HG02678 (cell line): ENCODE measurements around the gene CYP19A1.
A peak's percentile ranks its signal among the peaks of the same experiment; 100 is the strongest.

Experiments used
- ATAC-seq: cut with Tn5 transposase; IDR thresholded peaks from one replicate; pipeline ENCODE4 v1.9.1; 2021; ENCODE audit warnings: mild to moderate bottlenecking, moderate library complexity; ENCODE audit not compliant: unreplicated experiment

CYP19A1 gene

DNA sequence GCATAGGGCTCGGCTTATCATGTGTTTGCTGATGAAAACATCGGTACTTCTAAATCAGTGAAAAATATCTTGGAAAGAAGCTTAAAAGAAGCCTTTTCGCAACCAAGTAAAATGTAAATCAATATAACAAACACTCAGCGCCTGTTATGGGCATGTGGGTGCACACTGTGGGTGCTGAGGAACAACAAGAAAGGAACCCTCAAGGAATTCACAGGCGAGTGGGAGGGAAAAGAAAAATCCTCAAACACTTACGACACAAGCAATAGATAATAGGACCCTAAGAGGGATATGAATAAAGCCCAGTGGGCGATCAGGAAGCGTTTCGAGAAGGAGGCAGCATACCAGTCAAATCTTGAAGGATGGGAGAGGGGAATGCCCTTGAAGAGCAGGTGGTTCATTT, 25.0 kb upstream of the CYP19A1 start:
- ATAC-seq: no peak

DNA sequence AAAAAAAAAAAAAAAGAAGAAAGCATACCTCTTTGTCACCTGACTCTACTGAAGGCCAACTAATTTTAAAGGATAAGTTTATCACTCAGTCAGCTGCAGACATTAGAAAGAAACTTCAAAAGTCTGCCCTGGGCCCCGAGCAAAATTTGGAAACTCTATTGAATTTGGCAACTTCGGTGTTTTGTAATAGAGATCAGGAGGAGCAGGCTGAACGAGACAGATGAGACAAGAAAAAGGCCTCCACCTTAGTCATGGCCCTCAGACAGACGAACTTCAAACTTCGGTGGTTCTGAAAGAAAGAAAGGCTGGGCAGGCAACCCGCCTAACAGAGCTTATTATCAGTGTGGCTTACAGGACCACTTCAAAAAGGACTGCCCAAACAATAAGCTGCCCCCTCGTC, 21.6 kb upstream of the CYP19A1 start:
- no peak for ATAC-seq

DNA sequence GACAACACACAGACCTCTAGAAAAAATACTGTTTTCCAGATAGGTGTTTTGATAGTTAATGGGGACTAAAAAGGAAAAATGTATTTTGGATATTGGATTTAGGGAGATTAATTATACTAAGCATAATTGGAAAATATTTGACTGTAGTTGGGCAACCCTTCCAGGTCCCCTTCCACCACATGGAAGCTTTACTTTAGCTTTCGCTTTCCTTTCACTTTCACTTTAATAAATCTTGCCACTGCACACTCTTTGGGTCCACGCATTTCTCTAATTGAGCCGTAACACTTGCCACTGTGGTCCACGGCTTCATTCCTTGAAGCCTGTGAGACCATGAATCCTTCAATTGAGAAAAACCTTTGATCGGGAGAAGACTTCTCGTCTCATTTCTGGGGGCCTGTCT, 18.6 kb upstream of the CYP19A1 start:
- ATAC-seq: no peak

DNA sequence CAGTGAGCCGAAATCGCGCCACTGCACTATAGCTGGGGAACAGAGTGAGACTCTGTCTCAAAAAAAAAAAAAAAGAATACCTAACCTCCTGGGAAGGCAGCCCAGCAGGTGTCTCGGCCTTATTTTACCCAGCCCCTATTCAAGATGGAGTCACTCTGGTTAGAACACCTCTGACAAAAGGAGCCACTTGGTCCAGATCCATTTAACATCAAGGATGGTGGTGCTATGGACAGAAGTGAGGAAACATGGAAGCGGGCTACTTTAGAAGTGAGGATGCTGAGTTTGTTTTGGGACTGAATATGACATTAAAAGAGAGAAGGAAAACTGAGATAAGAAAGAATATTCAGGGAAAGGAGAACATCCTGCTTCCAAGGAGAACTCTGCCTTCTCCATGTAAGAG, 17.8 kb upstream of the CYP19A1 start:
- ATAC-seq: no peak

DNA sequence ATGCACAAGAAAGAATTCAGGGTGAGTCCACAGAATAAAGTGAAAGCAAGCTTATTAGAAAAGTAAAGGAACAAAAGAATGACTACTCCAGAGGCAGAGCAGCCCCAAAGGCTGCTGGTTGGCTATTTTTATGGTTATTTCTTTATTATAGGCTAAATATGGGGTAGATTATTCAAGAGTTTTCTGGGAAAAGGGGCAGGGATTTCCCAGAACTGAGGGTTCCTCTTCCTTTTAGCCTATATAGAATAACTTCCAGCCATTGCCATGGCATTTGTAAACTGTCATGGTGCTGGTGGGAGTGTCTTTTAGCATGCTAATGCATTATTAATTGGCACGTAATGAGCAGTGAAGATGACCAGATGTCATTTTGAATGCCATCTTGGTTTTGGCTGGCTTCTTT, 16.7 kb upstream of the CYP19A1 start:
- ATAC-seq: no peak

DNA sequence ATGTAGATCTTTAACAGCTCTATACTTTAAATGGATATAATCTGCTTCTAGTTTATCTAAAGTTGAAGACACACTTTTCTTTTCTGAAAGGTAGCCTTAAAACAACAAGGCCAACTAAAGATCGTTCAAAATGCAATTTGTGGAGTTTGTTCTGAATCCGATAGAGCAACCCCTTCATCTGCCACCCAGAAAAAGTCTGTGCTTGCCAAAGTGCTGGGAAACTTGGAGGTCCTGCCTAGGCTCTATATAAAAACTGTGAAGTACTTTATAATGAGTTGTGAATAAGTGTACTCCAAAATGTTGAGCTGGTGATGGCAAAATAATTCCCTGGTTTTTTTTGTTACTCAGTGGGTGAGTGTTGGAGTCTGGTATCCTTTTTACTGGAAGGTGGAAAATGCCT, 15.6 kb upstream of the CYP19A1 start:
- ATAC-seq: no peak

DNA sequence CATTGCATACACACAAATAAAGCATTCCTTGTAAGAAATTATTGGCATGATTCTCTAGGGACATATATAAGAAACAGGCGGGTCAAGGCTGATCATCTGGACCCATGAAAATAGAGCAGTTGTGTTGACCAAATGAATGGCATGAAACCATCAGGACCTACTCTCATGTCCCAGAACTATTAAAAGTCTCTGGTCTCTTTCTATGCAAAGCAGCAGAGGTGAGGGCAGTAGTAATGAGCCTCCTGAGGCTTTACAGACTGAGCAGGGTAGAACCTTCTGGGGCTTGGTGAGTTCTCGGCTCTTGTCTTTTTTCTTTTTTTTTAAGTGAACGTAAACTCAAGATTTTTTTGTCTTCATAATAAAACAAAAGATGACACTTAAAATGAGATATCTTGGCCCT, 12.3 kb upstream of the CYP19A1 start:
- no peak for ATAC-seq

DNA sequence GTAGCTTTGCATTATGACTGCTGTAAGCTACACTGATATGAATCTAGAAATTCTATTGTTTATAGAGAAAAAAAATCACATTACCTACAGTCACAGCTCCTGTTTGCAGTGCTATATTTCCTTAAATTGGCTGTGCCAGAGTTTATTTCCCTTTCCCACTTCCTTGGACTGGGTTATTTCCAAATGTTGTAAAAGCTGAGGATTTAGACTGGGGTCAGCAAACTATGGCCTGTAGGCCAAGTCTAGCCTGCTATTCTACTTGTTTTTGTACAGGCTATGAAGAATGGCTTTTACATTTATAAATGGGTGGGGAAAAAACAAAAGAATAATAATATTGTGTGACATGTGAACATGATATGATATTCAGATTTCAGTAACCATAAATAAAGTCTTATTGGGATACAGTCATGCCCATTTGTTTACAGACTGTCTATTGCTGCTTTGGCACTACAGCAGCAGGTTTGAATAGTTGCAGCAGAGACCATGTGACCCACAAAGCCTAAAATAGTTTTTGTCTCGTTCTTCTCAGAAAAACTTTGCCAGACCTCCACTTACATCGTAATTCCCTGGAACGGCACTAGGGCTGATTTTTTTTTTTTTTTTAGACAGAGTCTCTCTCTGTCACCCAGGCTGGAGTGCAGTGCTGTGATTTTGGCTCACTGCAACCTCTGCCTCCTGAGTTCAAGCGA, 10.9 kb upstream of the CYP19A1 start:
- no peak for ATAC-seq

DNA sequence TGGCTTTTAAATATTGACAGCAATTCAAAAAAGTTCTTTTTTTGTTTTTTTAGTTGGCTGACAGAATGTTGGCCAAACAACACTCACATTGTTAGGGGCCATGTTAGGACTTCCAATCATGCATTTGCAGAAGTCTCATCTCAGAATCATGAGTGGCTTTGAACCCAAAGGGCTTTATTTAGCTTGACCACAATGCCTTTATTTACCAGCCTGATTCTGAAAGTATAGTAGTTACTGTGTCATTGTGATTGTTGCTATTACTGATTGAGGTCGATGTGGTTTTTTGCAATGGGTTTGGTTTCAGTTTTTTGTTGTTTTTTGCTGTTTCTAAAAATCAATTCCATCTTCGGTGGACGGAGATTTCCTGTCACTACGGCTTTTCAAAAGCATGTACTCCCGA, 10.3 kb upstream of the CYP19A1 start:
- ATAC-seq: peak; percentile 99

DNA sequence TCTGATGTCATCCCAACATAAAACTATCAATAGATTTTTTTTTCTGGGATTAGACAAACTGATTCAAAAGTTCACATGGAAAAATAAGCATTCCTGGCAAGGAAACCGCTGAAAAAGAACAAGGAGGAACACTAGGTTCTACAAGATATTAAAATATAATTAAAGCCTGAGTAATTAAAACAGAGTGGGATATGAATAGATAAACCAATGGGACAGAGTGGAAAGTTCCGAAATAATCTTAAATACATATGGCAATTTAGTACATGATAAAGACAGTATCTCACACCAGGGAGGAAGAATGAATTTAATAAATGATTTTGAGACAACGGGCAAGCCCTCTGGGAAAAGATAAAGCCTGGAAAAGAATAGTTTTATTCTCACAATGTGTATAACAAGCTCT, 7.7 kb upstream of the CYP19A1 start:
- ATAC-seq: no peak

DNA sequence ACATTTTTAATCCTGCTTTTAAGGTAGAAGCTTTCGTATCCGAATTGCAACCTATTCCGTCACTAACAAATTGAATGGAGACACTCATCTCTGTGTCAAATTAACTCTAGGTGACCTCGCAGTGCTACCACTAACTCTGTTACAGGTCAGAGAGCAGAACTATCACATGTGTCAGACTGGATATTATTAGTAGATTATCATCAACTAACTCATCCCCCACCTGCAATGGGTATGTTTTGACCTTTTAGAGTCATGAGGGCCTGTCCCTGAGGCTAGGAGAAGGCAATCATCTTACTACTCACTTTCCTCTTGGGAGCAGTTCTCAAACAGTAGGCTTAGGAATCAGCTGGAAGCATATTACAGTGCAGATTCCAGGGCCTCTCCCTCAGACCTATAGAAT, 5.1 kb upstream of the CYP19A1 start:
- no peak for ATAC-seq

DNA sequence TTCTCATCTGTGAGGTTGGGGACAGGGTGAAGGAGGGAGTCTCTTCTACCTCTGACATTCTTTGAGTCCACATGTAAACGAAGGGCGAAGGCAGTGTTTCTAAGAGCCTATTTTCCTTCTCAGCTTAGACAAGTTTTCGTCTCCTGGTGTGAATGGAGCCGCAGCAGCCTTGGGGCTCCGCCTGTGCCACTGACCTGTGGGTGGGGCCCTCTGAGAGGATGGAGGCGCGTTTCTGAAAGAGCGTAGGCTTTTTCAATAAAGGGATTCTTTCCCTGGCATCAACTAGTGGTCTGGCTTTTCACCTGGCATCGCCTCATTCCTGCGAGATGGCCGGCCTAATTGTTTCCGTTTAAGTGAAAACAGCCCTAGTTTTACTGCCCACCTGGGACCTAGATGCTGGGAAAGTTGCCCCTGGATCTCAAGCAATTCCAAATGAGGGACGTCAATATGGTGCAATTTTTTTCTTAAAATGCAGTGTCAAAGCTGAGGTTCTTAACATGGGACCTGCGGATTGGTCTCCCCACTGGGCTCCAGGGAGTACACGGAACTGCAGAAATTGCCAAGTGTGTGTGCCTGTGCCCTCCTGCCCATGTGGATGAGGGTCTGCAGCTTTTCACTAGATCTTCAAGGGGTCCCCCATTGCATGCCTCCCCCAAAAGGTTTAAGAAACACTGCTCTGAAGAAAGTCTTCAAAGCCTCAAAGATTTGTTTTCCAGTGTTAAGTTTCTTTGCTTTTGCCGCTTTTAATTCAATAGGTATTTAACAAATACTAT, 4.0 kb upstream of the CYP19A1 start:
- ATAC-seq: no peak

DNA sequence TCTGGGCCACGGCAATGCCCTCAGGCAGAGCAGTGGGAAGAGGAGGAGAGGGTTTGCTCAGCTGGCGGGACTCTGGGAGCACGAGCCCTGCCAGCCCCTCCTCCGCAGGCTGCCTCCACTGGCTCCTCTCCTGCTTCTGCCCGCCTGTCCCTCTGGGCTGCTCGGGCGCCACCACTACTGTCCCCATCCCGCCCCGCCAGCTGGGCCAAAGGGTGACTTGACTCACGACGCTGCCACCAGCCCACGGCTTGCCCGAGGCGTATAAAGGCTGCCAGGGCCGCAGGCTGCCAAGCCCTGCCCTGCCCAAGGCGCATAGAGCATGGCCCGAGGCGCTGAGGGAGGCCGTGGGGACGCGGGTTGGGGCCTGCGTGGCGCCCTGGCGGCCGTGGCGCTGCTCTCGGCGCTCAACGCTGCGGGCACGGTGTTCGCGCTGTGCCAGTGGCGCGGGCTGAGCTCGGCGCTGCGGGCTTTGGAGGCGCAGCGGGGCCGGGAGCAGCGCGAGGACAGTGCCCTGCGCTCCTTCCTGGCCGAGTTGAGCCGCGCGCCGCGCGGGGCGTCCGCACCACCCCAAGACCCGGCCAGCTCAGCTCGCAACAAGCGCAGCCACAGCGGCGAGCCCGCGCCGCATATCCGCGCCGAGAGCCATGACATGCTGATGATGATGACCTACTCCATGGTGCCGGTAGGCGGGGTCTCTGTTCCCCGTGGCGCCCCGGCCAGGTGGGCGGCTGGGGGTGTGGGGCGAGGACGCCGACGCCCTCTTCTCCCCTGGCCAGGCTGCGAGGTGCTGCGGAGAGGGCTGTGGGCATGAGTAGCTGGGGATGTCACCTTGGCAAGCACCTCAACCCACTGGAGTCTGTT, 3.2 kb upstream of the CYP19A1 start, which contains the start of gene GLDN:
GLDN (plus strand) TSS at position 290 of the 861 bp plus-strand sequence; CDS start at position 320, 30 bp downstream.
- no peak for ATAC-seq

DNA sequence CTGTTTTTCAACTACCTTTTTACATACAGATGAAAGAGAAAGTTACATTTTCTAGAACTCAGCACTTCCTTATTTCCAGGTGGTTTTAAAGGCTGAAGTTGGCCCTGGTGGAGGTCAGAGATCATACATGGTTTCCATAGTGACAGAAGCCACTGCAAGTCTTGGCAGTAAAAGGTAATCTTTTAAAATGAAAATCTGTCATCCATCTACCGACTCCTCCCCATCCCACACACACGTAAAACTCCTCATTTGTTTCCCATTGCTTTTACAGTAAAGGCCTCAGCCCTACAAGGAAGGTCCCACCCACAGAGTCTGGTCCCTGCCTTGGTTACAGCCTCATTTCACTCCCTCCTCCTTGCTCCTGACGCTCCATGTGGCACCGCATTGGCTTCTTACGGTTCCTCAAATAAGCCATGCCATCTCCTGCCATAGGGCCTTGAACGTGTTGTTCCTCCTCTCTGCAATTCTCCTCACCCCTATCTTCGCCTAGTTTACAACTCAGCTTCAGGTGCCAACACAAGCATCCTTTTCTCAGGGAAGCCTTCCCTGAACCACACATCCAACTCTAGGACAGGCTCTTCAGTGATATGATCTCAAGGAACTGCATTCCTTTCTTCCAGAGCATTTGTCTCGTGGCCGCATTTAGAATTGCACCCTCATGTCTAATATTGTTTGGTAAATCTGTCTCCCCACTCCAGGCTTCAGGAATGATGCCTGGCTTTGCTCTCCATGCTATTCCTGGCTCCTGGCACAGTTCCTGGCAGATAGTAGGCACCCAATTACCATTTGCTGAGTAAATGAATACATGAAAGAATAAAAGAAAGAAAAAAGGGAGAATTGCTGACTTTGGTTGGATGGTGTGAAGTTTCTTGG, 2.6 kb downstream of the CYP19A1 start:
- peak; percentile 82 for ATAC-seq

DNA sequence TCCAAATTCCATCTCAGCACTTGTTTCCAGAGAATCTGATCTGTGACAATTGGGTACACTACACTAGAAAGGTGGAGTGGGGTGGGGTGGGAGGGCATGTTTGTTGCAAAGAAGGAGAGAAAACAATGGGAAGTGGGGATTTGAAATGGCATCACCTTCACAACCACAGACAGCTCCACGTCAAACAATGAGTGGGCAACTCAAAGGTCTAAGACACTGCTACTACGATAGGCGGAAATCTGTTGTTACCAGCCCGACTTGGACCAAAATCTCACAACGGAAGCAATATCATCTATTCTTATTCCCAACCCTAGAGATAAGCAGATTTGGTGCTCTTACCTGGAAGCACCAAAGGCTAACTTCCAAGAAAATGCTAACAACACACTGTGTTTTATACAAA, 3.3 kb downstream of the CYP19A1 start:
- peak; percentile 8 for ATAC-seq

DNA sequence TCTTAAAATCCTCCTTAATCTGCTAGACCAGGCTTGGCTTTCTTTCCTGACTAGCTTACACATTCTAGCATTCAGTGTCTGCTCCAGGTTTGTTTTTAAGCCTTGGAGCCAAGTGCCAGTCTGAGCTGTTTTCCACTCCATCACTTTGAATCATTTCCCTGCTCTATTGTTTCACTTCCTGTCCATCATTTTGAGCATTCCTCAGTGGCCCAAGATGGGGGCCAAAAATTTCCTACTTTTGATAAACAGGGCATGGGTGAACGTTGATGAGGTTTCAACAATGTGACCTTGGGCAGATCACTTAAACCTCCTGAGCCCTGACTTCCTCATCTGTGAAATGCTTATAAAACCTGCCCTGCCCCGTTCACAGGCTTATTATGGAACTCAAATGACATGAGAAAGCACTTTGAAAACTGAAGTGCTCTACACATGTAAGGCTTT, 4.4 kb downstream of the CYP19A1 start:
- ATAC-seq: no peak

DNA sequence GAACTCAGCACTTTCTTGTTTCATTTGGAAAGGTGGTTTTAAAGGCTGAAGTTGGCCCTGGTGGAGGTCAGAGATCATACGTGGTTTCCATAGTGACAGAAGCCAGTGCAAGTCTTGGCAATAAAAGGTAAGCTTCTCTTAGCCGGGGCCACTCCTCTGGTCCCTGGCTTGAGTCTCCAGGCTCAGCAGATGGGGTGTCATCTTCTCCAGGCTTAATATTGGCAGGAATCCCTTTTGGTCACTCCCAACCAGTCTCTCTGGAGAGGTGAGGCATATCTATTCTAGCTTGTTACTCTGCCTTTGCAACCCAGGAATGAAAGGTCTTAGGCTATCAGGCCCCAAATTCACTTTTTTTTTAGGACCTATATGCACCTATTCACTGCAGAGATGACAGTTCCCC, 4.8 kb downstream of the CYP19A1 start:
- no peak for ATAC-seq

DNA sequence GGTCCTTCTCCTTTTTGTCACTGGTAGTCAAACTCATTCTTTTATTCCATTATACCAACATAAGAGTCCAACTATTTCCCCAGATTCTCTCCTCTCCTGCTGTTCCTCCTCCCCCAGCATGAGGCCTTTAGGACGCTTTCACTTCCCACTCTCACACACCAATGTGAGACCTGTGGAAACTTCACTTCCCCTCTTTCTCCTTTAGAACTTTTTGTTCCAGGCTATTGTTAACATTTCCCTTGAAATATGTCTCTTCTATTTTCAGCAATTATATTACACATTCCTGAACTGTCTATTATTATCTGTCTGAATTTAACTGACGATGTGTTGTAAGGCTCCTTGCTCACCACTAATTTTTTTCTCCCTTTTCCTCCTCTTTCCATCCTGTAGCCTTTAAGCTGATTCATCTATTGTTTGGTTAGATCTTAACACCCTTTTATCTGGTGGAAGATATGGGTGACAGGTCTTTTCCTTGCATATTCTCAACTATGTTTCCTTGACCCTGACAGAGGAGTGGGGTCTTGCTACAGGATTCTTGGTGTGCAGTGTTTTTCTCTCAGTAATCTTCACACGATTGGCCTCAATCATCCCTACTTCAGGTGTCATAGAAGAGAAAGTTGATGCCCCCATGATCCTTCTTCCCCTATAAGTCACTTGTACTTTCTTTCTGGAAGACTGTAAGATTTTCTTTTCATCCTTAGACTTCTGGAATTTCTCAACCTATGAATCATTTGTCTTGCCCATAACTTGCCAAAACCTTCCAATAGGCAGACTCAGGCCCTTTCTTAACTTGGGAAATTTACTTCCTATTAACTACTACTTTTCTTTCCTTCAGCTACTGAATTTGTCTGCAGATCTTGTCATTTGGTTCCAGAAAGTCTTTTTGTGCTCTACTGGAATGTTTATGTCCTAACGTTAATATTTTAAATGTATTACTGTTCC, 5.9 kb downstream of the CYP19A1 start:
- ATAC-seq: no peak

DNA sequence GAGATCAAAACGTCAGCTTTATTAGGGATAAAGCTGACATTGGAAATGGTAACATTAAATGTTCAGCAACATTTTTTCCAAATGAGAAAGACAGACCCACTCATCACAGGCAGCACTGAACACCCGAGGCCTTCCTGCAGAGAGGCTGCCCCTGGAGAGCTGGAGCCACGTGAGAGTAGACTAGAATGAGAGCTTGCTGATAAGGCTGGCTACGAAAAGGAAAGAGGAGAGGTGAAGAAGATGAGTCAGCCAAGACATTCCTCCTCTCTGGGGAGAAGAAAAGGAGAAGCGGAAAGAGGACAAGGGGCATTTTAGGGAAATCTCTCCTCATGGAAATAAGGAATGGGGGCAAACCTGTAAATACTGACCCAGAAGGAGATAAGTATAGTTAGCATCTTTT, 7.3 kb downstream of the CYP19A1 start:
- ATAC-seq: no peak
